ENCODE data around the gene PGM2. TPM values are rescaled to one million over a fixed set of nuclear protein-coding genes. Genes with fewer than 3 reads are reported as not detected.

The PGM2 gene
- polyA plus RNA-seq, 1 of the 3 experiments (the other 2 are of a cell fraction): 12.7 TPM

DNA sequence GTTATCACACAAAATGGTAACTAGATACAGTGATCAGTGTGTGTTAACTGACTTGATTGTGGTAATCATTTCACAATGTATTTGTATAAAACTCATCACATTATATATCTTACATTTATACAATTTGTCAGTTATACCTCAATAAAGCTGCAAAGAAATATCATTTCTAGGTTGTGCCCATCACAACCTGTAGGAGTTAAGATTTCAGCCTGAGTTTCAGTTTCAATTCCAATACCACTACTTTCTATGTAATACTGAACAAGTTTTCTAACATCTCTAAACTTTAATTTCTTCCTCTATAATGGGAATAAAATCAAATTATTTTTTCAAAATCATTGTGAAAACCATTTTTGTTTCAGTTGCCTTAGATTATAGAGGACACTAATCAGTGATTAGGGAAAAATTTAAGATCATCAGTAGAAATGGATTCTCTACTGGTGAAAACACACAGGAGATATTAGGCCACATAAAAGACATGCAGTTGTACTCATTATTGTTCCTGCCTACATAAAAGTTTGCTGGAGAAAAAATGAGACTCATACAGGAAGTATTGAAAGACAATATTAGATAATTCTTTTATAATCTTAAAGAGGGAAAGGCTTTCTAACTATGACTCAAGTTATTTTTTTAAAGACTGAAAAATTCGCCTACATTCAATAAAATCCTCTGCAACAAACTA is 46.0 kb downstream of the PGM2 start:
- Histone ChIP-seq H3K79me2 (ENCODE audit: insufficient read depth) (no peaks in the 10 kb centered on the region), H3K4me1 (ENCODE audit: control insufficient read depth in 1 of 2, insufficient read depth in 2 of 2, low read depth in 1 of 2, low read length in 1 of 2) (0 out of 4 replicates have a peak, but pooled peaks cover 0 to 3% of the 10 kb centered on the region in 2 experiments), H3K36me3 (replicated peaks in 1 of 2; ENCODE audit: control insufficient read depth in 1 of 2, insufficient read depth in 2 of 2, low read length in 1 of 2) (no peaks in the 10 kb centered on the region), H3K4me2 (no peak overlapping the region), H3K4me3 (ENCODE audit: low read depth in 2 of 2, low read length in 1 of 2) (no peak overlapping the region), H2AFZ (ENCODE audit: low read depth) (0 out of 2 replicates have a peak overlapping the region, but pooled peaks have one; percentile 25), H3K27me3 (ENCODE audit: insufficient read depth) (no peaks in the 10 kb centered on the region), H3F3A (replicated peaks; ENCODE audit: insufficient read depth) (peaks cover 9% of the 10 kb centered on the region), H3K9me3 (no peaks in the 10 kb centered on the region), H3K9ac (no peak overlapping the region), H3K9me2 (no peaks in the 10 kb centered on the region), H3K27ac (ENCODE audit: low read depth in 2 of 2, low read length in 1 of 2) (no peak overlapping the region), H4K20me1 (ENCODE audit: insufficient read depth) (no peaks in the 10 kb centered on the region)
- TF ChIP-seq GATA2 (CRISPR knock-in tag; IDR thresholded peaks at IDR 0.05) (no peak), NRF1 (IDR thresholded peaks at IDR 0.05; ENCODE audit: low read depth, low read length) (no peak), GABPA (IDR thresholded peaks at IDR 0.05; ENCODE audit: low read depth) (no peak)
- TF ChIP-seq, protein P1, sequence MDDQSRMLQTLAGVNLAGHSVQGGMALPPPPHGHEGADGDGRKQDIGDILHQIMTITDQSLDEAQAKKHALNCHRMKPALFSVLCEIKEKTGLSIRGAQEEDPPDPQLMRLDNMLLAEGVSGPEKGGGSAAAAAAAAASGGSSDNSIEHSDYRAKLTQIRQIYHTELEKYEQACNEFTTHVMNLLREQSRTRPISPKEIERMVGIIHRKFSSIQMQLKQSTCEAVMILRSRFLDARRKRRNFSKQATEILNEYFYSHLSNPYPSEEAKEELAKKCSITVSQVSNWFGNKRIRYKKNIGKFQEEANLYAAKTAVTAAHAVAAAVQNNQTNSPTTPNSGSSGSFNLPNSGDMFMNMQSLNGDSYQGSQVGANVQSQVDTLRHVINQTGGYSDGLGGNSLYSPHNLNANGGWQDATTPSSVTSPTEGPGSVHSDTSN (IDR thresholded peaks at IDR 0.05): no peak
- 72% methylated on average over 1 of the region's 1 CpG for WGBS (ENCODE audit: low lambda C conversion rate)
- CTCF ChIA-PET: interaction anchor here (0.6 to 0.8 kb wide), 2 partner anchors 18 to 70 kb away, joined by 3 read pairs; partner anchors contain the start of gene TBC1D1
- POLR2A ChIA-PET: no interaction called here
- no peak for DNase-seq

DNA sequence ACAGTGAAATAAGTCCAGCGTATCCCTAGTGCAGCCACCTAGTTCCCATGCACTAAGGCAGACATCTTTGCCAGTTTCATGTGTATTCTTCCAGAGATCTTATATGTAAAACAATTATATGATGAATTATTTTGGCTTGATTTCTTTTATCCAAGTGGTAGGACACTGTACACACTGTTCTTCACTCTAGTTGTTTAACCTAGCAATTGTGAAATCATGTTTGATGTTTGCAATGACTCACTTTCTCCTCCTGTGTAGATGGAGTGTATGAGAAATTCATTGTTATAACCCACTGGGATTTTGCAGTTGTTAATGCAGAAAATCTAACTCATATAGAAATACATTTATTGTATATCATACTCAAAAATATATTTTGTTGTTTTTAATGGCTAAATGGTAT is 46.9 kb downstream of the PGM2 start:
- POLR2A ChIA-PET: no interaction called here
- Histone ChIP-seq H3F3A (replicated peaks; ENCODE audit: insufficient read depth) (peaks cover 9% of the 10 kb centered on the region), H3K79me2 (ENCODE audit: insufficient read depth) (no peaks in the 10 kb centered on the region), H3K36me3 (replicated peaks in 1 of 2; ENCODE audit: control insufficient read depth in 1 of 2, insufficient read depth in 2 of 2, low read length in 1 of 2) (no peaks in the 10 kb centered on the region), H3K4me1 (ENCODE audit: control insufficient read depth in 1 of 2, insufficient read depth in 2 of 2, low read depth in 1 of 2, low read length in 1 of 2) (0 out of 4 replicates have a peak, but pooled peaks cover 0 to 3% of the 10 kb centered on the region in 2 experiments), H3K9me2 (no peaks in the 10 kb centered on the region), H2AFZ (ENCODE audit: low read depth) (no peak overlapping the region), H3K27ac (ENCODE audit: low read depth in 2 of 2, low read length in 1 of 2) (no peak overlapping the region), H3K4me3 (ENCODE audit: low read depth in 2 of 2, low read length in 1 of 2) (no peak overlapping the region), H3K9me3 (no peaks in the 10 kb centered on the region), H3K4me2 (no peak overlapping the region), H3K27me3 (ENCODE audit: insufficient read depth) (no peaks in the 10 kb centered on the region), H4K20me1 (ENCODE audit: insufficient read depth) (no peaks in the 10 kb centered on the region), H3K9ac (no peak overlapping the region)
- 91% methylated on average over 1 of the region's 1 CpG for whole genome bisulfite sequencing (ENCODE audit: low lambda C conversion rate)
- TF ChIP-seq TEAD4 (IDR thresholded peaks at IDR 0.05; ENCODE audit: borderline replicate concordance, insufficient read depth) (no peak), TCF12 (IDR thresholded peaks at IDR 0.05) (no peak), NFIC (IDR thresholded peaks at IDR 0.05; ENCODE audit: borderline replicate concordance) (no peak), EZH2phosphoT487 (IDR thresholded peaks at IDR 0.05; ENCODE audit: borderline replicate concordance, low read depth) (no peak), POLR2AphosphoS5 (IDR thresholded peaks at IDR 0.05; ENCODE audit: low read depth, low read length) (no peak)
- CTCF ChIA-PET: no interaction called here
- DNase-seq: no peak

DNA sequence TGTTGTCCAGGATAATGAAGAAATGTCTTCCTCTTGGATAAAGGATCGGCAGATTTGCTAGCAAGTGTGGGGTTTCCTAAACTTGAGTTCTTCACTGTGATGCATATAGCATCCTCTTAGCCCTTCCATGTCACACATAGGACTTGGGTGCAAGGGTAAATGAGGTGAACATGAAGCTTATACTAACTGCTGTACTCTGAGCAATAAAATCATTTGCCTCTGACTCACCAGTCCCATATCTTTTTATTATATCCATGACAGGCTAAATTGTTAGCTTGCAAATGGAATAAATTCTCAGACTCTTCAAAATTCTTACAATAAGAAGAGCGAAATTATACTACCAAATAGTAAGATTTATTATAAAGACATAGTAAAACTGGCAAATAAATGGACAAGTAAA is 49.7 kb downstream of the PGM2 start:
- POLR2A ChIA-PET: no interaction called here
- Histone ChIP-seq H3K36me3 (replicated peaks in 1 of 2; ENCODE audit: control insufficient read depth in 1 of 2, insufficient read depth in 2 of 2, low read length in 1 of 2) (no peaks in the 10 kb centered on the region), H3F3A (replicated peaks; ENCODE audit: insufficient read depth) (peaks cover 9% of the 10 kb centered on the region), H3K9me3 (no peaks in the 10 kb centered on the region), H3K4me3 (ENCODE audit: low read depth in 2 of 2, low read length in 1 of 2) (no peak overlapping the region), H3K9ac (no peak overlapping the region), H3K4me1 (ENCODE audit: control insufficient read depth in 1 of 2, insufficient read depth in 2 of 2, low read depth in 1 of 2, low read length in 1 of 2) (0 out of 4 replicates have a peak, but pooled peaks cover 0 to 3% of the 10 kb centered on the region in 2 experiments), H3K9me2 (no peaks in the 10 kb centered on the region), H3K27me3 (ENCODE audit: insufficient read depth) (no peaks in the 10 kb centered on the region), H4K20me1 (ENCODE audit: insufficient read depth) (no peaks in the 10 kb centered on the region), H3K79me2 (ENCODE audit: insufficient read depth) (no peaks in the 10 kb centered on the region), H3K27ac (ENCODE audit: low read depth in 2 of 2, low read length in 1 of 2) (no peak overlapping the region), H2AFZ (ENCODE audit: low read depth) (no peak overlapping the region), H3K4me2 (no peak overlapping the region)
- CTCF ChIA-PET: interaction anchor here (0.9 kb wide), 1 partner anchor 74 kb away, joined by 3 read pairs; no protein-coding TSS in a partner anchor
- no peak for DNase-seq
- 97% methylated on average over 2 of the region's 2 CpGs for WGBS (ENCODE audit: low lambda C conversion rate)
- TF ChIP-seq GABPA (IDR thresholded peaks at IDR 0.05; ENCODE audit: low read depth): no peak
- TF ChIP-seq EZH2phosphoT487 (IDR thresholded peaks at IDR 0.05; ENCODE audit: borderline replicate concordance, low read depth): no peak
- TF ChIP-seq, protein P2, sequence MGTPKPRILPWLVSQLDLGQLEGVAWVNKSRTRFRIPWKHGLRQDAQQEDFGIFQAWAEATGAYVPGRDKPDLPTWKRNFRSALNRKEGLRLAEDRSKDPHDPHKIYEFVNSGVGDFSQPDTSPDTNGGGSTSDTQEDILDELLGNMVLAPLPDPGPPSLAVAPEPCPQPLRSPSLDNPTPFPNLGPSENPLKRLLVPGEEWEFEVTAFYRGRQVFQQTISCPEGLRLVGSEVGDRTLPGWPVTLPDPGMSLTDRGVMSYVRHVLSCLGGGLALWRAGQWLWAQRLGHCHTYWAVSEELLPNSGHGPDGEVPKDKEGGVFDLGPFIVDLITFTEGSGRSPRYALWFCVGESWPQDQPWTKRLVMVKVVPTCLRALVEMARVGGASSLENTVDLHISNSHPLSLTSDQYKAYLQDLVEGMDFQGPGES (IDR thresholded peaks at IDR 0.05; ENCODE audit: low read depth, low read length): no peak
- no peak for TF ChIP-seq ELF1 (IDR thresholded peaks at IDR 0.05)
- TF ChIP-seq TCF12 (IDR thresholded peaks at IDR 0.05): no peak
- no peak for TF ChIP-seq MEF2A (IDR thresholded peaks at IDR 0.05; ENCODE audit: borderline replicate concordance, low read depth)
- TF ChIP-seq, protein P3, sequence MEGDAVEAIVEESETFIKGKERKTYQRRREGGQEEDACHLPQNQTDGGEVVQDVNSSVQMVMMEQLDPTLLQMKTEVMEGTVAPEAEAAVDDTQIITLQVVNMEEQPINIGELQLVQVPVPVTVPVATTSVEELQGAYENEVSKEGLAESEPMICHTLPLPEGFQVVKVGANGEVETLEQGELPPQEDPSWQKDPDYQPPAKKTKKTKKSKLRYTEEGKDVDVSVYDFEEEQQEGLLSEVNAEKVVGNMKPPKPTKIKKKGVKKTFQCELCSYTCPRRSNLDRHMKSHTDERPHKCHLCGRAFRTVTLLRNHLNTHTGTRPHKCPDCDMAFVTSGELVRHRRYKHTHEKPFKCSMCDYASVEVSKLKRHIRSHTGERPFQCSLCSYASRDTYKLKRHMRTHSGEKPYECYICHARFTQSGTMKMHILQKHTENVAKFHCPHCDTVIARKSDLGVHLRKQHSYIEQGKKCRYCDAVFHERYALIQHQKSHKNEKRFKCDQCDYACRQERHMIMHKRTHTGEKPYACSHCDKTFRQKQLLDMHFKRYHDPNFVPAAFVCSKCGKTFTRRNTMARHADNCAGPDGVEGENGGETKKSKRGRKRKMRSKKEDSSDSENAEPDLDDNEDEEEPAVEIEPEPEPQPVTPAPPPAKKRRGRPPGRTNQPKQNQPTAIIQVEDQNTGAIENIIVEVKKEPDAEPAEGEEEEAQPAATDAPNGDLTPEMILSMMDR (IDR thresholded peaks at IDR 0.05): no peak
- TF ChIP-seq EP300 (IDR thresholded peaks at IDR 0.05; ENCODE audit: borderline replicate concordance in 1 of 2, low read depth in 1 of 2, low read length in 1 of 2): no peak
- TF ChIP-seq GATA2 (CRISPR knock-in tag; IDR thresholded peaks at IDR 0.05): no peak
- no peak for TF ChIP-seq YY1 (IDR thresholded peaks at IDR 0.05; ENCODE audit: low read depth)
- no peak for TF ChIP-seq RCOR1 (IDR thresholded peaks at IDR 0.05; ENCODE audit: low read length)
- no peak for TF ChIP-seq POLR2AphosphoS5 (IDR thresholded peaks at IDR 0.05; ENCODE audit: low read depth, low read length)
- no peak for TF ChIP-seq JUND (IDR thresholded peaks at IDR 0.05)

Data from SK-N-SH (cell line).